ENCODE measurements around the gene FAM47E. TPM values are rescaled to one million over a fixed set of nuclear protein-coding genes. Genes with fewer than 3 reads are reported as not detected.

The FAM47E gene
- total and polyA plus RNA-seq, 2 donors (not counting 3 experiments of a cell fraction or from before 2014, with no cell fraction given), result 0.11 TPM; not detected in 1

- BruUV-seq (replicated peaks), result no TSS peak
- DNase-seq (ENCODE audit: low read depth, low spot score) (no peak), FAIRE-seq (no peak)
- ChIA-PET POLR2A (no interaction called here), CTCF (no interaction called here)
- Histone ChIP-seq H3K36me3 (ENCODE audit: control insufficient read depth in 2 of 2, extremely low read depth in 1 of 2, insufficient read depth in 2 of 2, low read length in 2 of 2) (no peaks in the 10 kb centered on the region), H3K9ac (replicated peaks; ENCODE audit: extremely low read depth, insufficient read depth, low read length) (no peak overlapping the region), H4K20me1 (replicated peaks; ENCODE audit: control insufficient read depth, extremely low read depth, insufficient read depth, low read length) (no peaks in the 10 kb centered on the region), H3K9me3 (replicated peaks; ENCODE audit: control insufficient read depth, insufficient read depth, low read length) (no peaks in the 10 kb centered on the region), H2AFZ (ENCODE audit: low read depth, low read length) (no peak overlapping the region), H3K27ac (ENCODE audit: insufficient read depth, low read depth, low read length) (no peak overlapping the region), H3K4me2 (ENCODE audit: insufficient read depth, low read length) (no peak overlapping the region), H3K27me3 (ENCODE audit: control insufficient read depth in 2 of 2, insufficient read depth in 2 of 2, low read length in 2 of 2) (no peaks in the 10 kb centered on the region), H3K4me1 (ENCODE audit: control insufficient read depth, extremely low read depth, insufficient read depth, low read length) (peaks cover 4% of the 10 kb centered on the region), H3K9me1 (replicated peaks; ENCODE audit: control insufficient read depth, extremely low read depth, insufficient read depth, low read length) (no peaks in the 10 kb centered on the region), H3K4me3 (replicated peaks in 1 of 3; ENCODE audit: insufficient read depth in 1 of 3, low read depth in 1 of 3, low read length in 3 of 3) (no peak overlapping the region), H3K79me2 (ENCODE audit: control insufficient read depth, insufficient read depth, low read length) (no peaks in the 10 kb centered on the region)
- intact Hi-C loops (cut with micrococcal nuclease) (no loop called here), dilution Hi-C loops (cut with MboI; ENCODE audit: extremely low pct_ligation_motif_present, low sequenced_read_pairs) (no loop called here)
- no peak for TF ChIP-seq EZH2 (IDR thresholded peaks at IDR 0.05; ENCODE audit: borderline replicate concordance, low read depth, low read length, severe bottlenecking)
- no peak for TF ChIP-seq MYC (IDR thresholded peaks at IDR 0.05; ENCODE audit: low read depth, low read length)
- TF ChIP-seq POLR2AphosphoS5 (IDR thresholded peaks at IDR 0.05; ENCODE audit: insufficient read depth, low read depth, low read length), result no peak
- TF ChIP-seq FOS (IDR thresholded peaks at IDR 0.05; ENCODE audit: borderline replicate concordance, insufficient read depth, low read length), result no peak
- no peak for TF ChIP-seq CTCF (IDR thresholded peaks at IDR 0.05; ENCODE audit: extremely low read depth in 1 of 2, insufficient read depth in 1 of 2, low read depth in 1 of 2, low read length in 2 of 2)
- TF ChIP-seq GATA2 (IDR thresholded peaks at IDR 0.05; ENCODE audit: insufficient read depth, insufficient read length, low read depth, low read length), result no peak
- TF ChIP-seq, protein P1, sequence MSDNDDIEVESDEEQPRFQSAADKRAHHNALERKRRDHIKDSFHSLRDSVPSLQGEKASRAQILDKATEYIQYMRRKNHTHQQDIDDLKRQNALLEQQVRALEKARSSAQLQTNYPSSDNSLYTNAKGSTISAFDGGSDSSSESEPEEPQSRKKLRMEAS (IDR thresholded peaks at IDR 0.05; ENCODE audit: insufficient read depth, insufficient read length), result no peak
- TF ChIP-seq POLR2A (IDR thresholded peaks at IDR 0.05; ENCODE audit: low read depth, low read length), result no peak
- TF ChIP-seq JUN (IDR thresholded peaks at IDR 0.05; ENCODE audit: borderline replicate concordance, insufficient read depth, insufficient read length, low read depth), result no peak
These were observed 59.2 kb downstream of the FAM47E start for GRCh38 chr4:76310683-76311082.

Measured in endothelial cell of umbilical vein (primary cell).